K562 (cell line): ENCODE measurements around the gene TRAF3IP3. TPM values are rescaled to one million over a fixed set of nuclear protein-coding genes. Genes with fewer than 3 reads are reported as not detected.

Source experiments
- ARHGAP35 ChIP-seq: fragments of 450-650 bp; IDR thresholded peaks from 2 replicates; pipeline ENCODE4 v1.6.1; 2018; ENCODE audit not compliant: partially characterized antibody
- CAMTA2 ChIP-seq: fragments of 250-450 bp; sonication (Bioruptor Pico); conservative IDR thresholded peaks from 2 replicates; pipeline ENCODE4 v1.5.1; 2022
- CBX3 ChIP-seq, 2 experiments: IDR thresholded peaks; 1 replicate in 1 of 2; 2 replicates in 1 of 2; pipeline ENCODE4 v1.6.1; 2012; ENCODE audit warnings: inconsistent platforms in 2 of 2, low read length in 2 of 2, borderline replicate concordance in 1 of 2, control low read depth in 1 of 2
- CCAR2 ChIP-seq: fragments of 200-400 bp; formaldehyde crosslinking; IDR thresholded peaks from 2 replicates; pipeline ENCODE4 v1.6.1; 2017; ENCODE audit warnings: mild to moderate bottlenecking, low read depth, low read length
- COPS2 ChIP-seq: fragments of 450-650 bp; conservative IDR thresholded peaks from 2 replicates; pipeline ENCODE4 v1.6.1; 2016; ENCODE audit warnings: mild to moderate bottlenecking, moderate library complexity
- DMBX1 ChIP-seq: fragments of 250-450 bp; sonication (Bioruptor Pico); IDR thresholded peaks from 2 replicates; pipeline ENCODE4 v1.8.0; 2022; ENCODE audit warnings: inconsistent platforms, mild to moderate bottlenecking, moderate library complexity, borderline replicate concordance
- HNRNPK ChIP-seq: fragments of 200-400 bp; formaldehyde crosslinking; IDR thresholded peaks from one replicate; pipeline ENCODE4 v1.6.1; 2018; ENCODE audit warnings: mild to moderate bottlenecking, low read depth, low read length; ENCODE audit not compliant: poor library complexity, severe bottlenecking
- KAT2B ChIP-seq: IDR thresholded peaks from one replicate; pipeline ENCODE4 v1.6.1; 2012; ENCODE audit warnings: low read depth, mild to moderate bottlenecking, control low read depth, inconsistent platforms, low read length, moderate library complexity
- MAX ChIP-seq: sonication (generic); formaldehyde crosslinking; IDR thresholded peaks from 2 replicates; pipeline ENCODE4 v1.9.0; 2022; ENCODE audit warnings: mild to moderate bottlenecking, missing genetic modification reagents
- MCM2 ChIP-seq: fragments of 450-650 bp; IDR thresholded peaks from 2 replicates; pipeline ENCODE4 v1.6.1; 2017; ENCODE audit warnings: low read depth, mild to moderate bottlenecking
- MCM3 ChIP-seq: fragments of 450-650 bp; IDR thresholded peaks from 2 replicates; pipeline ENCODE4 v1.6.1; 2016
- MECOM ChIP-seq: fragments of 250-450 bp; sonication (Bioruptor Pico); IDR thresholded peaks from 2 replicates; pipeline ENCODE4 v1.8.0; 2022; ENCODE audit warnings: inconsistent platforms
- MED1 ChIP-seq: sonication (generic); formaldehyde crosslinking; IDR thresholded peaks from 2 replicates; pipeline ENCODE4 v1.8.1; 2023; ENCODE audit warnings: missing genetic modification reagents, borderline replicate concordance
- MITF ChIP-seq: IDR thresholded peaks from 2 replicates; pipeline ENCODE4 v1.6.1; 2014; ENCODE audit warnings: antibody characterized with exemption
- NCOA2 ChIP-seq, 2 experiments: fragments of 450-650 bp; IDR thresholded peaks; 2 replicates each; pipeline ENCODE4 v1.6.1; 2018; ENCODE audit warnings: mild to moderate bottlenecking in 2 of 2, moderate library complexity in 1 of 2; ENCODE audit not compliant: partially characterized antibody in 2 of 2
- PHTF2 ChIP-seq: fragments of 250-450 bp; sonication (Bioruptor Pico); IDR thresholded peaks from 2 replicates; pipeline ENCODE4 v1.5.0; 2021; ENCODE audit warnings: mild to moderate bottlenecking
- RBM15 ChIP-seq: fragments of 200-400 bp; formaldehyde crosslinking; IDR thresholded peaks from 2 replicates; pipeline ENCODE4 v1.6.1; 2018; ENCODE audit warnings: mild to moderate bottlenecking, low read length, moderate library complexity; ENCODE audit not compliant: insufficient read depth
- SRSF9 ChIP-seq: fragments of 200-400 bp; formaldehyde crosslinking; IDR thresholded peaks from 2 replicates; pipeline ENCODE4 v1.6.1; 2017; ENCODE audit warnings: low read depth, low read length, borderline replicate concordance
- YY1 ChIP-seq, 3 experiments: IDR thresholded peaks; 2 replicates each; pipeline ENCODE4 v1.6.1; 2011; ENCODE audit warnings: low read length in 2 of 3, mild to moderate bottlenecking in 2 of 3, moderate library complexity in 2 of 3, borderline replicate concordance in 1 of 3, control low read depth in 1 of 3, low read depth in 1 of 3; ENCODE audit not compliant: insufficient read depth in 3 of 3, insufficient replicate concordance in 2 of 3, control insufficient read depth in 1 of 3, insufficient read length in 1 of 3; ENCODE audit errors: extremely low read depth in 1 of 3
- ZEB2 ChIP-seq: fragments of 450-650 bp; IDR thresholded peaks from 2 replicates; pipeline ENCODE4 v1.6.1; 2016
- ZNF124 ChIP-seq: sonication (generic); formaldehyde crosslinking; IDR thresholded peaks from 2 replicates; pipeline ENCODE4 v1.8.1; 2022; ENCODE audit warnings: missing genetic modification reagents
- ZNF133 ChIP-seq: fragments of 250-450 bp; sonication (Bioruptor Pico); IDR thresholded peaks from 2 replicates; pipeline ENCODE4 v1.4.0; 2020; ENCODE audit warnings: mild to moderate bottlenecking
- ZNF263 ChIP-seq: sonication (generic); formaldehyde crosslinking; IDR thresholded peaks from 2 replicates; pipeline ENCODE4 v1.8.0; 2022; ENCODE audit warnings: mild to moderate bottlenecking, missing genetic modification reagents, borderline replicate concordance
- ZNF655 ChIP-seq: fragments of 250-450 bp; sonication (Bioruptor Pico); IDR thresholded peaks from 2 replicates; pipeline ENCODE4 v1.5.0; 2021
- ZNF695 ChIP-seq: fragments of 450-650 bp; formaldehyde crosslinking; IDR thresholded peaks from 2 replicates; pipeline ENCODE4 v1.4.0; 2020; ENCODE audit warnings: mild to moderate bottlenecking, moderate library complexity
- polyA plus RNA-seq, 8 experiments: library from polyadenylated mRNA; depleted of rRNA in 4 of 8; stranded (reverse) in 5 of 8; unstranded in 3 of 8; fragments of >200 nt; fragmentation: Nextera tagmentation in 2 of 8; fragmentation: Illumina TruSeq in 1 of 8; extraction: Ambion mirVana in 2 of 8; extraction: Trizol in 1 of 8; gene quantifications; 2 replicates each; pipeline versions ENCODE4 v1.2.1 to v1.2.3, GENCODE V29; 2011 to 2014; ENCODE audit warnings: inconsistent platforms in 1 of 8, missing spikeins in 1 of 8
- total RNA-seq, 7 experiments: library from RNA; depleted of rRNA in 6 of 7; stranded (reverse); fragments of >200 nt in 6 of 7; fragmentation: Illumina TruSeq in 2 of 7; extraction: Trizol in 2 of 7; gene quantifications; 2 replicates each; pipeline versions ENCODE4 v1.2.1 to v1.2.3, GENCODE V29; 2011 to 2021; ENCODE audit warnings: low replicate concordance in 1 of 7

TRAF3IP3 gene
- total and polyA plus RNA-seq, 9 of the 15 experiments (the other 6 are each of a cell fraction or from before 2014, with no cell fraction given), result 0.06 to 1.1 (median 0.31) TPM

GRCh38 chr1:209747580-209748262, 8.1 kb upstream of the TRAF3IP3 start (continued):
- TF ChIP-seq MED1 (CRISPR knock-in tag), result no peak
- no peak for TF ChIP-seq ZNF124 (CRISPR knock-in tag)
- TF ChIP-seq PHTF2 (CRISPR knock-in tag), result no peak
- TF ChIP-seq MCM2, result no peak
- TF ChIP-seq CCAR2, result no peak
- TF ChIP-seq NCOA2 (IDR thresholded peaks at IDR 0.05; ENCODE audit: partially characterized antibody in 2 of 2), result no peak
- TF ChIP-seq HNRNPK, result no peak
- TF ChIP-seq ZNF695 (CRISPR knock-in tag), result no peak
- peak in 1 of 2 experiments; percentile 85; a peak in 1 of 3 replicates for TF ChIP-seq CBX3 (IDR thresholded peaks at IDR 0.05; ENCODE audit: borderline replicate concordance in 1 of 2, low read length in 2 of 2)
- TF ChIP-seq KAT2B, result no peak
- no peak for TF ChIP-seq SRSF9
- no peak for TF ChIP-seq COPS2
- no peak for TF ChIP-seq CAMTA2 (CRISPR knock-in tag)
- TF ChIP-seq YY1 (IDR thresholded peaks at IDR 0.05; ENCODE audit: borderline replicate concordance in 1 of 3, control insufficient read depth in 1 of 3, extremely low read depth in 1 of 3, insufficient read depth in 3 of 3, insufficient read length in 1 of 3, insufficient replicate concordance in 2 of 3, low read depth in 1 of 3, low read length in 2 of 3), result peak in 1 of 3 experiments; percentile 55
- TF ChIP-seq DMBX1, result no peak
- no peak for TF ChIP-seq ZNF263 (CRISPR knock-in tag)
- TF ChIP-seq ARHGAP35, result no peak
- TF ChIP-seq MECOM, result no peak
- peak; percentile 81; the same call in 1 of the 2 replicates for TF ChIP-seq ZEB2
- no peak for TF ChIP-seq RBM15
- TF ChIP-seq MITF, result 0 out of 2 replicates have a peak, but pooled peaks have one; percentile 30
- no peak for TF ChIP-seq ZNF133
- TF ChIP-seq MCM3, result no peak
- TF ChIP-seq MAX (CRISPR knock-in tag), result peak; percentile 73
- no peak for TF ChIP-seq ZNF655
